ENCODE data around the gene TRIM32. TPM values are rescaled to one million over a fixed set of nuclear protein-coding genes. Genes with fewer than 3 reads are reported as not detected.

Gene TRIM32
- total RNA-seq, 1 experiment from 2014 or later = 17.5 TPM

DNA sequence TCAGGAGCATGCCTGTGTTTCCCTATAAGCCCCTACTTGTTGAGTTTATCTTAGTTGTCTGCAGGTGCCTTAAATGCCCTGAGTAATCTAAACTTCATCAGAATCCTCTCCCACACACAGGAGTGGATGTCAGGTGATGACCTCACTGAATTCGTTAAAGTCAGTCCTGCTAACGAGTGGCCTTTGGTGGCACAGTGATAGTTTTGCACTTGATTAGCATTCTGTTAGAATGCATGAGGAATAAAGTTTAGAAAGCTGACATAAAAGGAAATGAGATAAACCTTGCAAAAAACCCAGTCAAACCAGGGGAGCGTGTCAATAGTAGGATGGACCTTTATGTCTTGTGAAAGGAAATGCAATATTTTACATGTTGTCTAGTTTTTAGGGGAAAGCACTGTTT is 4.5 kb downstream of the TRIM32 start (continued):
- TF ChIP-seq, protein P1, sequence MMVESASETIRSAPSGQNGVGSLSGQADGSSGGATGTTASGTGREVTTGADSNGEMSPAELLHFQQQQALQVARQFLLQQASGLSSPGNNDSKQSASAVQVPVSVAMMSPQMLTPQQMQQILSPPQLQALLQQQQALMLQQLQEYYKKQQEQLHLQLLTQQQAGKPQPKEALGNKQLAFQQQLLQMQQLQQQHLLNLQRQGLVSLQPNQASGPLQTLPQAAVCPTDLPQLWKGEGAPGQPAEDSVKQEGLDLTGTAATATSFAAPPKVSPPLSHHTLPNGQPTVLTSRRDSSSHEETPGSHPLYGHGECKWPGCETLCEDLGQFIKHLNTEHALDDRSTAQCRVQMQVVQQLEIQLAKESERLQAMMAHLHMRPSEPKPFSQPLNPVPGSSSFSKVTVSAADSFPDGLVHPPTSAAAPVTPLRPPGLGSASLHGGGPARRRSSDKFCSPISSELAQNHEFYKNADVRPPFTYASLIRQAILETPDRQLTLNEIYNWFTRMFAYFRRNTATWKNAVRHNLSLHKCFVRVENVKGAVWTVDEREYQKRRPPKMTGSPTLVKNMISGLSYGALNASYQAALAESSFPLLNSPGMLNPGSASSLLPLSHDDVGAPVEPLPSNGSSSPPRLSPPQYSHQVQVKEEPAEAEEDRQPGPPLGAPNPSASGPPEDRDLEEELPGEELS (CRISPR knock-in tag; IDR thresholded peaks at IDR 0.05) = no peak

DNA sequence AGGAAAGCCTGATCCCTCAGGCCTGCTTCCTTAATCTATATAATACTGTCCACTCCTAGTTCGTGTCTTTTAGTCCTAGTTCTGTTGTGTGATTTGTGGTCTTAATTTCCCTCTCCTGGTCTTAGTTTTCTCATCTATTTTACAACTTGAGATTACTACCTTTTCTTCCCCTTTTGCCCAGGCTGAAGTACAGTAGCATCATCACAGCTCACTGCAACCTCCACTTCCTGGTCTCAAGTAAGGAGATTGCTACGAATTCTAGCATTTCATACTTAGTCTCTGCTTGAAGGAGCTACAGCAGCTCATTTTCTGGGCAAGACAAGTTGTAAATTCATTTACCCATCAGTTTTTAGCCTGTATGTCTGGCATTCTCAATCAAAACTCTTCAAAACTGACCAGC is 5.5 kb downstream of the TRIM32 start:
- ATAC-seq = no peak
- Mint-ChIP-seq H3K27me3 (ENCODE audit: low read depth) (peaks cover 5% of the 10 kb centered on the region; the same call in 1 of the 2 replicates), H3K27ac (no peak overlapping the region), H3K4me3 (no peak overlapping the region), H3K9me3 (no peaks in the 10 kb centered on the region), H3K36me3 (peaks cover 3% of the 10 kb centered on the region), H3K4me1 (peaks cover 20% of the 10 kb centered on the region)
- DNase-seq (ENCODE audit: low spot score) = no peak
- ChIA-PET CTCF (no interaction called here), POLR2A (no interaction called here)
- TF ChIP-seq, protein P2, sequence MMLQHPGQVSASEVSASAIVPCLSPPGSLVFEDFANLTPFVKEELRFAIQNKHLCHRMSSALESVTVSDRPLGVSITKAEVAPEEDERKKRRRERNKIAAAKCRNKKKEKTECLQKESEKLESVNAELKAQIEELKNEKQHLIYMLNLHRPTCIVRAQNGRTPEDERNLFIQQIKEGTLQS (CRISPR knock-in tag; conservative IDR thresholded peaks at IDR 0.05) = no peak
- TF ChIP-seq, protein P3, sequence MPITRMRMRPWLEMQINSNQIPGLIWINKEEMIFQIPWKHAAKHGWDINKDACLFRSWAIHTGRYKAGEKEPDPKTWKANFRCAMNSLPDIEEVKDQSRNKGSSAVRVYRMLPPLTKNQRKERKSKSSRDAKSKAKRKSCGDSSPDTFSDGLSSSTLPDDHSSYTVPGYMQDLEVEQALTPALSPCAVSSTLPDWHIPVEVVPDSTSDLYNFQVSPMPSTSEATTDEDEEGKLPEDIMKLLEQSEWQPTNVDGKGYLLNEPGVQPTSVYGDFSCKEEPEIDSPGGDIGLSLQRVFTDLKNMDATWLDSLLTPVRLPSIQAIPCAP (CRISPR knock-in tag; IDR thresholded peaks at IDR 0.05) = no peak
- TF ChIP-seq CREM (CRISPR knock-in tag; IDR thresholded peaks at IDR 0.05) (no peak), ZBTB21 (CRISPR knock-in tag; IDR thresholded peaks at IDR 0.05; ENCODE audit: borderline replicate concordance) (no peak), TEAD4 (CRISPR knock-in tag; IDR thresholded peaks at IDR 0.05) (no peak), NR1H2 (CRISPR knock-in tag; IDR thresholded peaks at IDR 0.05) (no peak), SP1 (CRISPR knock-in tag; conservative IDR thresholded peaks at IDR 0.05) (no peak), ZNF138 (CRISPR knock-in tag; conservative IDR thresholded peaks at IDR 0.05) (no peak), TEAD1 (CRISPR knock-in tag; IDR thresholded peaks at IDR 0.05) (no peak), ZNF416 (CRISPR knock-in tag; IDR thresholded peaks at IDR 0.05) (no peak), IRF2 (CRISPR knock-in tag; IDR thresholded peaks at IDR 0.05; ENCODE audit: borderline replicate concordance, low read depth) (no peak), ZNF317 (CRISPR knock-in tag; IDR thresholded peaks at IDR 0.05; ENCODE audit: borderline replicate concordance, low read depth) (no peak), NR3C1 (CRISPR knock-in tag; conservative IDR thresholded peaks at IDR 0.05; ENCODE audit: low read depth) (no peak), CREB1 (CRISPR knock-in tag; IDR thresholded peaks at IDR 0.05) (no peak)
- TF ChIP-seq, protein P4, sequence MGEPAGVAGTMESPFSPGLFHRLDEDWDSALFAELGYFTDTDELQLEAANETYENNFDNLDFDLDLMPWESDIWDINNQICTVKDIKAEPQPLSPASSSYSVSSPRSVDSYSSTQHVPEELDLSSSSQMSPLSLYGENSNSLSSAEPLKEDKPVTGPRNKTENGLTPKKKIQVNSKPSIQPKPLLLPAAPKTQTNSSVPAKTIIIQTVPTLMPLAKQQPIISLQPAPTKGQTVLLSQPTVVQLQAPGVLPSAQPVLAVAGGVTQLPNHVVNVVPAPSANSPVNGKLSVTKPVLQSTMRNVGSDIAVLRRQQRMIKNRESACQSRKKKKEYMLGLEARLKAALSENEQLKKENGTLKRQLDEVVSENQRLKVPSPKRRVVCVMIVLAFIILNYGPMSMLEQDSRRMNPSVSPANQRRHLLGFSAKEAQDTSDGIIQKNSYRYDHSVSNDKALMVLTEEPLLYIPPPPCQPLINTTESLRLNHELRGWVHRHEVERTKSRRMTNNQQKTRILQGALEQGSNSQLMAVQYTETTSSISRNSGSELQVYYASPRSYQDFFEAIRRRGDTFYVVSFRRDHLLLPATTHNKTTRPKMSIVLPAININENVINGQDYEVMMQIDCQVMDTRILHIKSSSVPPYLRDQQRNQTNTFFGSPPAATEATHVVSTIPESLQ (CRISPR knock-in tag; IDR thresholded peaks at IDR 0.05) = no peak

DNA sequence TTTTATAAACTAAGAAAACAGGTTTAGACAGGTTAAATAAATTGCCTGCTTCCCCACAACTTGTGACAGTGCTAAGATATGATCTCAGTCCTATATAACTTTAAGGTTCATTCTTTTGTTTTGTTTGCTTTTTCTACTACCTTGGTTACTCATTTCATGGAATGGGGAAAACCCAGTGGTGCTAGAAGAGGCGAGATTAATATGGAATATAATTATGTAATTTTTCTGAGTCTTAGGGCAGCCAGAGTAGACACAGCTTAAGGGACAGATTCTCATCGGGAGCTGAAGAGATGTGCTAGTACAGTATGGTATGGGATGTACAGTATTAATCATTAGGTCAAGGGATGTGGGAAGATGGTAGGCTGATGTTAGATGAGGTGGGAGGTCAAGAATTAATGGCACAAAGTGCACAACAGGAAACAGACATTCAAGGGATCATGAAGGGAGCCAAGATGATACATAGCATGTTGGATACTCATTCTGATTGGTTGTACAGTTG is 6.2 kb downstream of the TRIM32 start:
- no peak for ATAC-seq
- ChIA-PET POLR2A (no interaction called here), CTCF (interaction anchor here (0.9 kb wide), 1 partner anchor 168 kb away, joined by 8 read pairs; no protein-coding TSS in a partner anchor)
- Mint-ChIP-seq H3K4me1 (peaks cover 13% of the 10 kb centered on the region), H3K36me3 (peaks cover 10% of the 10 kb centered on the region), H3K9me3 (no peaks in the 10 kb centered on the region), H3K27me3 (ENCODE audit: low read depth) (no peaks in the 10 kb centered on the region; the same call in 1 of the 2 replicates), H3K27ac (no peak overlapping the region), H3K4me3 (no peak overlapping the region)
- TF ChIP-seq, protein P5, sequence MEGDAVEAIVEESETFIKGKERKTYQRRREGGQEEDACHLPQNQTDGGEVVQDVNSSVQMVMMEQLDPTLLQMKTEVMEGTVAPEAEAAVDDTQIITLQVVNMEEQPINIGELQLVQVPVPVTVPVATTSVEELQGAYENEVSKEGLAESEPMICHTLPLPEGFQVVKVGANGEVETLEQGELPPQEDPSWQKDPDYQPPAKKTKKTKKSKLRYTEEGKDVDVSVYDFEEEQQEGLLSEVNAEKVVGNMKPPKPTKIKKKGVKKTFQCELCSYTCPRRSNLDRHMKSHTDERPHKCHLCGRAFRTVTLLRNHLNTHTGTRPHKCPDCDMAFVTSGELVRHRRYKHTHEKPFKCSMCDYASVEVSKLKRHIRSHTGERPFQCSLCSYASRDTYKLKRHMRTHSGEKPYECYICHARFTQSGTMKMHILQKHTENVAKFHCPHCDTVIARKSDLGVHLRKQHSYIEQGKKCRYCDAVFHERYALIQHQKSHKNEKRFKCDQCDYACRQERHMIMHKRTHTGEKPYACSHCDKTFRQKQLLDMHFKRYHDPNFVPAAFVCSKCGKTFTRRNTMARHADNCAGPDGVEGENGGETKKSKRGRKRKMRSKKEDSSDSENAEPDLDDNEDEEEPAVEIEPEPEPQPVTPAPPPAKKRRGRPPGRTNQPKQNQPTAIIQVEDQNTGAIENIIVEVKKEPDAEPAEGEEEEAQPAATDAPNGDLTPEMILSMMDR (IDR thresholded peaks at IDR 0.05) = no peak
- TF ChIP-seq ATF1 (CRISPR knock-in tag; IDR thresholded peaks at IDR 0.05) (no peak), NR3C1 (CRISPR knock-in tag; conservative IDR thresholded peaks at IDR 0.05; ENCODE audit: low read depth) (no peak), ZBTB21 (CRISPR knock-in tag; IDR thresholded peaks at IDR 0.05; ENCODE audit: borderline replicate concordance) (no peak), PRRX2 (CRISPR knock-in tag; IDR thresholded peaks at IDR 0.05) (no peak)
- TF ChIP-seq, protein P6, sequence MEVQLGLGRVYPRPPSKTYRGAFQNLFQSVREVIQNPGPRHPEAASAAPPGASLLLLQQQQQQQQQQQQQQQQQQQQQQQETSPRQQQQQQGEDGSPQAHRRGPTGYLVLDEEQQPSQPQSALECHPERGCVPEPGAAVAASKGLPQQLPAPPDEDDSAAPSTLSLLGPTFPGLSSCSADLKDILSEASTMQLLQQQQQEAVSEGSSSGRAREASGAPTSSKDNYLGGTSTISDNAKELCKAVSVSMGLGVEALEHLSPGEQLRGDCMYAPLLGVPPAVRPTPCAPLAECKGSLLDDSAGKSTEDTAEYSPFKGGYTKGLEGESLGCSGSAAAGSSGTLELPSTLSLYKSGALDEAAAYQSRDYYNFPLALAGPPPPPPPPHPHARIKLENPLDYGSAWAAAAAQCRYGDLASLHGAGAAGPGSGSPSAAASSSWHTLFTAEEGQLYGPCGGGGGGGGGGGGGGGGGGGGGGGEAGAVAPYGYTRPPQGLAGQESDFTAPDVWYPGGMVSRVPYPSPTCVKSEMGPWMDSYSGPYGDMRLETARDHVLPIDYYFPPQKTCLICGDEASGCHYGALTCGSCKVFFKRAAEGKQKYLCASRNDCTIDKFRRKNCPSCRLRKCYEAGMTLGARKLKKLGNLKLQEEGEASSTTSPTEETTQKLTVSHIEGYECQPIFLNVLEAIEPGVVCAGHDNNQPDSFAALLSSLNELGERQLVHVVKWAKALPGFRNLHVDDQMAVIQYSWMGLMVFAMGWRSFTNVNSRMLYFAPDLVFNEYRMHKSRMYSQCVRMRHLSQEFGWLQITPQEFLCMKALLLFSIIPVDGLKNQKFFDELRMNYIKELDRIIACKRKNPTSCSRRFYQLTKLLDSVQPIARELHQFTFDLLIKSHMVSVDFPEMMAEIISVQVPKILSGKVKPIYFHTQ (CRISPR knock-in tag; IDR thresholded peaks at IDR 0.05) = no peak
- TF ChIP-seq, protein P7, sequence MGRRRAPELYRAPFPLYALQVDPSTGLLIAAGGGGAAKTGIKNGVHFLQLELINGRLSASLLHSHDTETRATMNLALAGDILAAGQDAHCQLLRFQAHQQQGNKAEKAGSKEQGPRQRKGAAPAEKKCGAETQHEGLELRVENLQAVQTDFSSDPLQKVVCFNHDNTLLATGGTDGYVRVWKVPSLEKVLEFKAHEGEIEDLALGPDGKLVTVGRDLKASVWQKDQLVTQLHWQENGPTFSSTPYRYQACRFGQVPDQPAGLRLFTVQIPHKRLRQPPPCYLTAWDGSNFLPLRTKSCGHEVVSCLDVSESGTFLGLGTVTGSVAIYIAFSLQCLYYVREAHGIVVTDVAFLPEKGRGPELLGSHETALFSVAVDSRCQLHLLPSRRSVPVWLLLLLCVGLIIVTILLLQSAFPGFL (CRISPR knock-in tag; IDR thresholded peaks at IDR 0.05; ENCODE audit: borderline replicate concordance) = no peak
- TF ChIP-seq, protein P8, sequence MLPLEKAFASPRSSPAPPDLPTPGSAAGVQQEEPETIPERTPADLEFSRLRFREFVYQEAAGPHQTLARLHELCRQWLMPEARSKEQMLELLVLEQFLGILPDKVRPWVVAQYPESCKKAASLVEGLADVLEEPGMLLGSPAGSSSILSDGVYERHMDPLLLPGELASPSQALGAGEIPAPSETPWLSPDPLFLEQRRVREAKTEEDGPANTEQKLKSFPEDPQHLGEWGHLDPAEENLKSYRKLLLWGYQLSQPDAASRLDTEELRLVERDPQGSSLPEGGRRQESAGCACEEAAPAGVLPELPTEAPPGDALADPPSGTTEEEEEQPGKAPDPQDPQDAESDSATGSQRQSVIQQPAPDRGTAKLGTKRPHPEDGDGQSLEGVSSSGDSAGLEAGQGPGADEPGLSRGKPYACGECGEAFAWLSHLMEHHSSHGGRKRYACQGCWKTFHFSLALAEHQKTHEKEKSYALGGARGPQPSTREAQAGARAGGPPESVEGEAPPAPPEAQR (CRISPR knock-in tag; IDR thresholded peaks at IDR 0.05) = no peak
- DNase-seq (ENCODE audit: low spot score) = no peak

Measured in WTC11 (cell line).